Type B pancreatic cell (in vitro differentiated cells): ENCODE results near the gene THSD4. TPM values are rescaled to one million over a fixed set of nuclear protein-coding genes. Genes with fewer than 3 reads are reported as not detected.
A peak's percentile ranks its signal among the peaks of the same experiment; 100 is the strongest.

Source experiments
- DNase-seq: peaks from one replicate; pipeline ENCODE4 v3.0.0; 2021; ENCODE audit warnings: mixed read lengths; ENCODE audit not compliant: unreplicated experiment; ENCODE audit errors: extremely low spot score
- H3K27ac Mint-ChIP-seq: 2 replicates; pipeline ENCODE4 v1.8.0; 2021; ENCODE audit warnings: mild to moderate bottlenecking, mixed read lengths
- H3K27me3 Mint-ChIP-seq: 2 replicates; pipeline ENCODE4 v1.8.0; 2021; ENCODE audit warnings: mixed read lengths
- H3K36me3 Mint-ChIP-seq: 2 replicates; pipeline ENCODE4 v1.8.0; 2021; ENCODE audit warnings: mixed read lengths
- H3K4me1 Mint-ChIP-seq: one replicate; pipeline ENCODE4 v1.8.0; 2021; ENCODE audit warnings: mixed read lengths; ENCODE audit not compliant: unreplicated experiment
- H3K4me3 Mint-ChIP-seq: 2 replicates; pipeline ENCODE4 v1.8.0; 2021; ENCODE audit warnings: mild to moderate bottlenecking, mixed read lengths
- H3K9me3 Mint-ChIP-seq: 2 replicates; pipeline ENCODE4 v1.8.0; 2021; ENCODE audit warnings: mixed read lengths
- total RNA-seq: library from RNA; stranded (reverse); gene quantifications from 2 replicates; pipeline ENCODE4 v1.2.1, GENCODE V29; 2021; ENCODE audit warnings: low replicate concordance
- TF ChIP-seq, protein P1 (sequence below): fragments of 200-600 bp; sonication (generic); conservative IDR thresholded peaks from 2 replicates; pipeline ENCODE4 v1.5.0; 2021; ENCODE audit warnings: antibody characterized with exemption, mild to moderate bottlenecking

THSD4 gene
- total RNA-seq, 1 donor from 2014 or later = 43.3 TPM

GRCh38 chr15:71128939-71129562 lies 13.8 kb downstream of the THSD4 start:
- no peak for DNase-seq
- TF ChIP-seq, protein P1, sequence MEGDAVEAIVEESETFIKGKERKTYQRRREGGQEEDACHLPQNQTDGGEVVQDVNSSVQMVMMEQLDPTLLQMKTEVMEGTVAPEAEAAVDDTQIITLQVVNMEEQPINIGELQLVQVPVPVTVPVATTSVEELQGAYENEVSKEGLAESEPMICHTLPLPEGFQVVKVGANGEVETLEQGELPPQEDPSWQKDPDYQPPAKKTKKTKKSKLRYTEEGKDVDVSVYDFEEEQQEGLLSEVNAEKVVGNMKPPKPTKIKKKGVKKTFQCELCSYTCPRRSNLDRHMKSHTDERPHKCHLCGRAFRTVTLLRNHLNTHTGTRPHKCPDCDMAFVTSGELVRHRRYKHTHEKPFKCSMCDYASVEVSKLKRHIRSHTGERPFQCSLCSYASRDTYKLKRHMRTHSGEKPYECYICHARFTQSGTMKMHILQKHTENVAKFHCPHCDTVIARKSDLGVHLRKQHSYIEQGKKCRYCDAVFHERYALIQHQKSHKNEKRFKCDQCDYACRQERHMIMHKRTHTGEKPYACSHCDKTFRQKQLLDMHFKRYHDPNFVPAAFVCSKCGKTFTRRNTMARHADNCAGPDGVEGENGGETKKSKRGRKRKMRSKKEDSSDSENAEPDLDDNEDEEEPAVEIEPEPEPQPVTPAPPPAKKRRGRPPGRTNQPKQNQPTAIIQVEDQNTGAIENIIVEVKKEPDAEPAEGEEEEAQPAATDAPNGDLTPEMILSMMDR = no peak

DNA sequence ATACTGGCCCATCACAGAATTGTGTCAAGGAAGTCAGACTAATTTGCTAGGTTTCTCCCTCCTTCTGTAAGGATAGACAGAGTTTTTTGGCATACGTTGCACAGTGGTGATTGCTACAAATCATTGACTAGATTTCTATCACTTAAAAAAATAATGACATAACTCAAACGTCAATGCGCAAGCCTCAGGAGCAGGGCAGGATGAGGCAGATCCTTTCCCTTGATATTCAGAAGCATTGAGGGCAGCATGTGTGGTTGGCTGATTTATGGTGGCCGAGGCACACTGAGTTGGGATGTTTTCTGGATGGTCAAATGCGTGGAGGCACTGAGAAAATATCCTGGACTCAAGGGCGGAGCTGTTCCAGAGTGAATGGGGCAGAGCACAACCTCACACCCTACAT lies 14.4 kb downstream of the THSD4 start:
- H3K4me3 Mint-ChIP-seq = no peak overlapping the region
- TF ChIP-seq, protein P1 = no peak
- H3K4me1 Mint-ChIP-seq = peaks cover 20% of the 10 kb centered on the region
- no peak overlapping the region for H3K27ac Mint-ChIP-seq
- peaks cover 5% of the 10 kb centered on the region for H3K36me3 Mint-ChIP-seq
- peaks cover 3% of the 10 kb centered on the region for H3K27me3 Mint-ChIP-seq
- DNase-seq = no peak
- H3K9me3 Mint-ChIP-seq = peaks cover 5% of the 10 kb centered on the region

More at GRCh38 chr15:71128939-71129562, 13.8 kb downstream of the THSD4 start:
- Mint-ChIP-seq H3K27ac (no peak overlapping the region), H3K36me3 (peaks cover 5% of the 10 kb centered on the region), H3K9me3 (peaks cover 5% of the 10 kb centered on the region), H3K4me3 (no peak overlapping the region), H3K4me1 (peaks cover 15% of the 10 kb centered on the region), H3K27me3 (peaks cover 3% of the 10 kb centered on the region)

DNA sequence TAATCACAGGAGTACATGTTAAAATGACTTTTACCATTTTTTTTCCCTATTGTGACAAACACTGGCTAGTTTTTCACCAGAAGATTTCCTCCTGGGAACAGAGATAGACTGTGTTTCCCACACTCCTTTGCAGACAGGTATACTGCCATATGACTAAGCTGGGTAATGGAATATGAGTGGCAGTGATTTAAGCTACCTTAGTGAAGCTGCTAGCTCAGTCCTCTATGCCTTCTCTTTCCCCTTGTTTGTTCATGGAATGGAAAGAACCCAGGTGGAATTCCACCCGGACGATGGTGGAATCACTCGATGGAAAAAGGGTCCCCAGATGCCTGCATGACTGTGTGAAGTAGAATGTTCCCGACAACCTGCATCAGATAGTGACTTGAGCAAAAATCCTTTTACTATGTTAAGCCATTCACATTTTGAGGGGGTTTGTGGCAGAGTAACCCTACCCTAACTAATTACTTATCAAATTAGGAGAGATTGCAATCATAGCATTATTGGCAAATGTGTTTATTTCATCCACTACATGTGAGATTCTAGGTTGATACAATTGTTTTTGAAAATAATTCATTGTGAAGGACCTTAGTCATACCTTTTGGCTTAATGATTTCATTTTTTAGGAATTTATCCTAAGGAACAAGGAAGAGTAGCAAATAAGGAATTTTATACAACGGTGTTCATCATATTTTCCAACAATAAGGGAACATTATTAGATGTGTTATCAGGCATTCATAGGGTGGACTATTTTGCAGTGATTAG lies 16.5 kb downstream of the THSD4 start:
- DNase-seq = no peak
- H3K27ac Mint-ChIP-seq = no peak overlapping the region
- peaks cover 5% of the 10 kb centered on the region for H3K36me3 Mint-ChIP-seq
- peaks cover 20% of the 10 kb centered on the region for H3K4me1 Mint-ChIP-seq
- peaks cover 3% of the 10 kb centered on the region for H3K27me3 Mint-ChIP-seq
- H3K9me3 Mint-ChIP-seq = peaks cover 5% of the 10 kb centered on the region
- TF ChIP-seq, protein P1 = no peak
- no peak overlapping the region for H3K4me3 Mint-ChIP-seq

DNA sequence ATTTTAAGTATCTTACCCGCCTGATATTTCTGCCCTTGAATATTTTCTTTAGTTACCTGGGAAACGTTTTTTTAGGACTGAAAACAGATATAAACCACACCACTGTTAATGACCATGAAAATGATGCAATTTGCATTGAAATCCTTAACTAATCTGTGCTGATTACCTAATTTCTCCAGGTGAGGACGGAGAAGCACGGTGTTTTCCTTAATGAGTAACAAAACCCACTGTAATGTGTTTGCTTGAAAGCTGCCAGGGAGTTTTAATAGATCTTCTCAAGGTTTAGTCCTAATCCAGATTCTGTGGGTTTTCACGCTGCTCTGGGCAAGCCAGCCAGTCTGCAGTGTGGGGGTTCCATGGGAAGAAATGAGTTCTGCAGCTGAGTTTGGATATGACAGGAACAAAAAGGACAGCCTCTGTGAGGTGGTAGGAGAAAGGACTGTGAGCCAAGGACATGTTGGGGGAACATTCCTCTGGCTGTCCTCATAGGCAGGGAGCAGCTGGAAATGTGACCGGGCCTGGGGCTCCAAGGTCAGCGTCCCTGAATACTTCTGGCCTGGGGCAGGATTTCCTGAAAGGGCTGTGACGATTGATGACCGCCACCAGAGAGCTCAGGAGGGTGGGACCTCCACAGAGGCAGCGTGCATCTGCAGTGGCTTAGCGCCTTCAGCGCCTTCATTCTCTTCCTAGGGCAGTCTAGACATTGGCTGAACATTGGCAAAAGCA lies 18.6 kb downstream of the THSD4 start:
- no peaks in the 10 kb centered on the region for H3K27me3 Mint-ChIP-seq
- H3K4me1 Mint-ChIP-seq = peaks cover 26% of the 10 kb centered on the region
- H3K9me3 Mint-ChIP-seq = no peaks in the 10 kb centered on the region
- no peak for DNase-seq
- TF ChIP-seq, protein P1 = no peak
- no peaks in the 10 kb centered on the region for H3K36me3 Mint-ChIP-seq
- H3K4me3 Mint-ChIP-seq = no peak overlapping the region
- peak overlapping the region; percentile 32 for H3K27ac Mint-ChIP-seq

DNA sequence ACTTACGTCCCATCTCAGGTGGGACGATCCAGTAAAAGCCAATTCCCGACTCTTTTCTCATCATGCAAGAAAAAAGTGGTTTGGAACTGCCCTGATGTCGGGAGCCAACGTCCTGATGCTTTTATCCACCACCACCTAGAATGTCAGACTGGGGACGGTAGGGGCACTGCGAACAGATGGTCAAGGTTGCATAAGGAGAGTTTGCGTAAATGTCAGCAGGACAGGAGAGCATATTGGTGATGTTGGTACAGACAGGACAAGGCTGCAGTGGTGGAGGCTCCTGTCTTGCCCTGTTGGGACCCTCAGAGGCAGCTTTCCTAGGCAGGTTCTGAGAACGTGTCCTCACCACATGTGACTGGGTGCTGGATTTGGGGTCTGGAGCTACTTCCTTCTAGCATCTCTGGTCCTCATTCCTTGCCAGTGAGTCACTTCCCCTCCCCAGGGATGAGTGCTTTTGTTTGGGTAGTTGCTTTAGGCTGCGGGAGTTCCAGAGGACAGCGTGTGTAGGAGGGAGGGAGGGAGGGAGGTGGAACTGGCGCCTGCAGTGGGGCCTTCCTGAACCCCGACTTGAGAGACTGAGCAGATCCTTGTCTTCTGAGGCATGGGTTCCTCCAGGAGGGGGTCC lies 21.0 kb downstream of the THSD4 start:
- TF ChIP-seq, protein P1 = no peak
- no peaks in the 10 kb centered on the region for H3K36me3 Mint-ChIP-seq
- no peaks in the 10 kb centered on the region for H3K27me3 Mint-ChIP-seq
- DNase-seq = no peak
- no peak overlapping the region for H3K27ac Mint-ChIP-seq
- H3K4me1 Mint-ChIP-seq = peaks cover 26% of the 10 kb centered on the region
- no peak overlapping the region for H3K4me3 Mint-ChIP-seq
- H3K9me3 Mint-ChIP-seq = peaks cover 5% of the 10 kb centered on the region
